ENCODE data around the gene NLRP12. TPM values are rescaled to one million over a fixed set of nuclear protein-coding genes. Genes with fewer than 3 reads are reported as not detected.
"Not testable (repeated sequence)": the region's sequence is repeated elsewhere in the genome, so short reads cannot be mapped to it uniquely, and the experiment has no call there.

NLRP12 gene
- total RNA-seq, 1 donor from 2014 or later, result not detected

DNA sequence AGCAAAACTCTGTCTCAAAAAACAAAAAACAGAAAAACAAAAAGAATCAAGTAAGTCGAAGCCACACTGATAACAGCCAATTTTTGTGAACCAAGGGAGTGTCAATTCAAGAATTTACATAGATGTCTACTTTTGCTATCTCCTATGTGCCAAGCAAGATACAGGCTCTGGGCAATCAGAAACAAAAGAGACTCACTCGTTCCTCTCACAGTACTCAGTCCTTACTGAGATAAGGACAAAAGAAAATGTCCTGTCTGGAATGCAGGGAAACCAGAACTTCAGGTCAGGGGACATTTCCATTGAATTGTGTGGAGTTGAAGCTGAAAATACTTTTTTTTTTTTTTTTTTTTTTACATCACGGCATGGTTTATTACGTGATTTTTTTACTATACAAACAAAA lies 53.0 kb downstream of the NLRP12 start:
- no peak overlapping the region for H3K4me3 ChIP-seq (ENCODE audit: low read depth, low read length)
- DNase-seq (ENCODE audit: low read depth), result peak; percentile 15
- FAIRE-seq, result no peak
- TF ChIP-seq CTCF (IDR thresholded peaks at IDR 0.05; ENCODE audit: insufficient read depth, low read length, severe bottlenecking), result no peak
- no peaks in the 10 kb centered on the region for H3K27me3 ChIP-seq (ENCODE audit: control insufficient read depth, insufficient read depth, low read length)
- no peaks in the 10 kb centered on the region for H3K36me3 ChIP-seq (ENCODE audit: control insufficient read depth, insufficient read depth, low read length)

GRCh38 chr19:53769696-53770309 lies 54.3 kb downstream of the NLRP12 start:
- FAIRE-seq; H3K27me3 ChIP-seq (ENCODE audit: control insufficient read depth, insufficient read depth, low read length); H3K4me3 ChIP-seq (ENCODE audit: low read depth, low read length); H3K36me3 ChIP-seq (ENCODE audit: control insufficient read depth, insufficient read depth, low read length); DNase-seq (ENCODE audit: low read depth): not testable (repeated sequence)

GRCh38 chr19:53768401-53768800 lies 55.7 kb downstream of the NLRP12 start:
- Histone ChIP-seq H3K36me3 (ENCODE audit: control insufficient read depth, insufficient read depth, low read length) (no peaks in the 10 kb centered on the region), H3K27me3 (ENCODE audit: control insufficient read depth, insufficient read depth, low read length) (no peaks in the 10 kb centered on the region), H3K4me3 (ENCODE audit: low read depth, low read length) (no peak overlapping the region)
- no peak for DNase-seq (ENCODE audit: low read depth)
- no peak for TF ChIP-seq CTCF (IDR thresholded peaks at IDR 0.05; ENCODE audit: insufficient read depth, low read length, severe bottlenecking)
- no peak for FAIRE-seq

DNA sequence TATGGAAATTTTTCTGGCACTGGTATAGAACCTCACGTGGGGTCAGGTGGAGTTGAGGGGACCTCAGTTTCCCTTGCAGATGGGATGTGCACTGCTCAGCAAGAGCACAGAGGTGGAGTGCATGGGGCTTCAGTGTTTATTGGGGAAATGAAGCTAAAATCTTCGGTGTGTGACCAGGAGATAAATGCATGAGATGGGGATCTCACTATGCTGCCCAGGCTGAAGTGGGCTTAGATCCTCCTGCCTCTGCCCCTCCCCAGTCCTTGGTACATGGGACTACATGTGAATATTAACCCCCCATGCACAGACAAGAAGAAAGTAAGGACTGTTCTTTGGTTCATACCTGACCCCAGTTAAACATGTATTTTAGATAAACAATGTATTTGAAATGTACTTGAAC lies 65.1 kb downstream of the NLRP12 start:
- FAIRE-seq; DNase-seq (ENCODE audit: low read depth); H3K4me3 ChIP-seq (ENCODE audit: low read depth, low read length); H3K36me3 ChIP-seq (ENCODE audit: control insufficient read depth, insufficient read depth, low read length); H3K27me3 ChIP-seq (ENCODE audit: control insufficient read depth, insufficient read depth, low read length): not testable (repeated sequence)

Other genes starting within 250 kb of the NLRP12 start
- gene DPRX, start 192.3 kb downstream of the NLRP12 start, total RNA-seq, result not detected in 2 replicates
- gene MYADM, start 43.6 kb upstream of the NLRP12 start, total RNA-seq, result 1.3 and 1.4 TPM in 2 replicates
- gene PRKCG, start 57.9 kb upstream of the NLRP12 start, total RNA-seq, result not detected in 2 replicates
- not detected in 2 replicates for gene CACNG7, start 85.0 kb upstream of the NLRP12 start, total RNA-seq
- gene CACNG8, start 138.6 kb upstream of the NLRP12 start, total RNA-seq, result not detected in 2 replicates
- 0.26 TPM in 1 of 2 replicates, not detected in the other for gene CACNG6, start 167.3 kb upstream of the NLRP12 start, total RNA-seq
- not detected in 2 replicates for gene VSTM1, start 239.6 kb upstream of the NLRP12 start, total RNA-seq

Data from bronchial epithelial cell (primary cell).